Transverse colon (tissue), 4 donors: ENCODE data around the gene ANKS1B. TPM values are rescaled to one million over a fixed set of nuclear protein-coding genes. Genes with fewer than 3 reads are reported as not detected.

Source experiments
- DNase-seq: peaks from one replicate; pipeline ENCODE4 v3.0.0-alpha.2; 2019
- H3K27ac ChIP-seq, 4 donors: fragments of 200-600 bp; sonication (generic); 2 replicates each; pipeline ENCODE4 v1.5.1; 2016 to 2018; ENCODE audit warnings: inconsistent platforms in 4 of 4
- H3K27me3 ChIP-seq: fragments of 200-600 bp; sonication (generic); 2 replicates; pipeline ENCODE4 v1.5.1; 2017; ENCODE audit warnings: inconsistent platforms
- H3K36me3 ChIP-seq, 4 donors: fragments of 200-600 bp; sonication (generic); 2 replicates each; pipeline ENCODE4 v1.5.1; 2017 to 2019; ENCODE audit warnings: inconsistent platforms in 4 of 4
- H3K4me1 ChIP-seq, 4 donors: fragments of 200-600 bp; sonication (generic); 2 replicates each; pipeline ENCODE4 v1.5.1; 2017 to 2020; ENCODE audit warnings: inconsistent platforms in 4 of 4
- H3K4me3 ChIP-seq, 4 donors: fragments of 200-600 bp; sonication (generic); 1 replicate in 1 of 4; 2 replicates in 3 of 4; pipeline versions ENCODE4 v1.5.1 to v1.6.1; 2017 to 2019; ENCODE audit warnings: inconsistent platforms in 4 of 4
- H3K9me3 ChIP-seq, 2 donors: fragments of 200-600 bp; sonication (generic); 2 replicates each; pipeline ENCODE4 v1.5.1; 2017 to 2019; ENCODE audit warnings: inconsistent platforms in 2 of 2
- CTCF ChIP-seq, 5 experiments: fragments of 200-600 bp in 3 of 5; fragments of 450-650 bp in 2 of 5; sonication (generic) in 3 of 5; IDR thresholded peaks; 1 replicate in 2 of 5; 2 replicates in 3 of 5; pipeline ENCODE4 v1.5.1; 2016 to 2017; ENCODE audit warnings: antibody characterized with exemption in 5 of 5, inconsistent platforms in 3 of 5, mild to moderate bottlenecking in 2 of 5, moderate library complexity in 1 of 5
- EP300 ChIP-seq: sonication (generic); formaldehyde crosslinking; IDR thresholded peaks from one replicate; pipeline ENCODE4 v1.6.1; 2017; ENCODE audit warnings: antibody characterized with exemption, low read depth
- POLR2A ChIP-seq: fragments of 450-650 bp; IDR thresholded peaks from one replicate; pipeline ENCODE4 v1.6.1; 2016; ENCODE audit warnings: antibody characterized with exemption, mild to moderate bottlenecking, moderate library complexity
- POLR2AphosphoS5 ChIP-seq, 3 donors: sonication (generic); formaldehyde crosslinking; IDR thresholded peaks; one replicate each; pipeline ENCODE4 v1.6.1; 2016; ENCODE audit warnings: antibody characterized with exemption in 3 of 3
- WGBS, 2 donors: methylation state at CpG; one replicate each; pipeline ENCODE4 v1.1.5; 2018; ENCODE audit warnings: low coverage in 1 of 2; 5-methylcytosine and 5-hydroxymethylcytosine counted together
- in situ Hi-C, 4 donors: fragments of 200-750 bp; cut with MboI; loops; one replicate each; pipeline versions ENCODE4 v1.15.0 to v1.15.1; 2017; ENCODE audit warnings: low sequenced_read_pairs in 3 of 4, low pct_ligation_motif_present in 1 of 4, low pct_unique_long_range_greater_than_20kb in 1 of 4
- intact Hi-C: fragments of 100-400 bp; cut with DNase I; formaldehyde crosslinking; loops from one replicate; pipeline ENCODE4 v1.15.1; 2023; ENCODE audit warnings: low total_unique reads
- total RNA-seq, 4 donors: library from RNA; depleted of rRNA; stranded (reverse); fragments of >200 nt; gene quantifications; one replicate each; pipeline ENCODE4 v1.1.0, GENCODE V29; 2016

Gene ANKS1B
- total RNA-seq, 4 donors from 2014 or later, result 1.4 to 6.4 (median 3.5) TPM; not detected in 1

GRCh38 chr12:98817742-98818141, 1167.0 kb downstream of the ANKS1B start:
- intact Hi-C loops (no loop called here), in situ Hi-C loops (no loop called here)
- WGBS, 2 donors, result 49% methylated on average over 2 of the region's 2 CpGs; no CpG with 5 or more reads in 1 of the 2 donors
- Histone ChIP-seq H3K9me3 (no peaks in the 10 kb centered on the region), H3K36me3 (no peaks in the 10 kb centered on the region), H3K4me3 (no peak overlapping the region), H3K27ac (no peak overlapping the region), H3K4me1 (no peaks in the 10 kb centered on the region), H3K27me3 (no peaks in the 10 kb centered on the region)
- DNase-seq, result no peak
- TF ChIP-seq EP300 (no peak), POLR2A (no peak), CTCF (IDR thresholded peaks at IDR 0.05) (no peak), POLR2AphosphoS5 (IDR thresholded peaks at IDR 0.05) (no peak)

DNA sequence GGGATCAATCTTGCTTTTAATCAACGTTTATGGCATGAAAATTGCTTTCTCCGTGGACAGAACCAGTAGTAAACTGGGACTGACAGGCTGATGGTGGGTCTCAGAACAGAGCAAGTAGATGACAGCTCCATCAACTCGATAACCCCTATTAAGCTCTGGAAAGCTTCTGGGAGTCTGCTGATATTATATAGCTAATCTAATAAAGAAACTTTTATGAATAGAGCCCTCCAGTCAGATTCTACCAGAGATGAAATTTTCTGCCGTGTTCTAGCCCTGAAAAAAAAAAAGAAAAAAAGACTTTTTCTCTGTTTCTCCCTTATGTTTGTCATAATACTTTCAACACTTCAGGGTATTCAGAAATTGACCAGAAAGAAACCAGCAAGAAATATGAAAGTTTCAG, 1168.0 kb downstream of the ANKS1B start:
- H3K27me3 ChIP-seq, result no peaks in the 10 kb centered on the region
- no peak overlapping the region for H3K27ac ChIP-seq
- WGBS, 2 donors, result 50 to 62% methylated on average over 4 of the region's 4 CpGs
- no peaks in the 10 kb centered on the region for H3K9me3 ChIP-seq
- H3K4me1 ChIP-seq, result no peaks in the 10 kb centered on the region
- intact Hi-C loops (no loop called here), in situ Hi-C loops (no loop called here)
- no peaks in the 10 kb centered on the region for H3K36me3 ChIP-seq
- H3K4me3 ChIP-seq, result no peak overlapping the region
- no peak for DNase-seq
- TF ChIP-seq CTCF (IDR thresholded peaks at IDR 0.05), result no peak
- TF ChIP-seq POLR2A, result no peak

GRCh38 chr12:98814254-98814653, 1170.5 kb downstream of the ANKS1B start:
- H3K4me3 ChIP-seq, result no peak overlapping the region
- H3K4me1 ChIP-seq, result no peaks in the 10 kb centered on the region
- H3K27me3 ChIP-seq, result no peaks in the 10 kb centered on the region
- intact Hi-C loops (no loop called here), in situ Hi-C loops (no loop called here)
- 73 to 84% methylated on average over 6 of the region's 6 CpGs for WGBS, 2 donors
- TF ChIP-seq POLR2AphosphoS5 (IDR thresholded peaks at IDR 0.05) (no peak), EP300 (no peak)
- H3K27ac ChIP-seq, result no peak overlapping the region
- no peak for DNase-seq
- no peaks in the 10 kb centered on the region for H3K9me3 ChIP-seq
- H3K36me3 ChIP-seq, result no peaks in the 10 kb centered on the region

GRCh38 chr12:98812225-98812624, 1172.5 kb downstream of the ANKS1B start:
- no peak for DNase-seq
- H3K4me3 ChIP-seq, result no peak overlapping the region
- in situ Hi-C loops (no loop called here), intact Hi-C loops (no loop called here)
- H3K27ac ChIP-seq, result no peak overlapping the region
- H3K36me3 ChIP-seq, result no peaks in the 10 kb centered on the region
- no peaks in the 10 kb centered on the region for H3K4me1 ChIP-seq
- TF ChIP-seq POLR2A, result no peak
- TF ChIP-seq EP300, result no peak
- no peak for TF ChIP-seq CTCF (IDR thresholded peaks at IDR 0.05)
- WGBS, 2 donors, result 57 to 77% methylated on average over 7 of the region's 7 CpGs
- H3K9me3 ChIP-seq, result no peaks in the 10 kb centered on the region
- no peaks in the 10 kb centered on the region for H3K27me3 ChIP-seq

DNA sequence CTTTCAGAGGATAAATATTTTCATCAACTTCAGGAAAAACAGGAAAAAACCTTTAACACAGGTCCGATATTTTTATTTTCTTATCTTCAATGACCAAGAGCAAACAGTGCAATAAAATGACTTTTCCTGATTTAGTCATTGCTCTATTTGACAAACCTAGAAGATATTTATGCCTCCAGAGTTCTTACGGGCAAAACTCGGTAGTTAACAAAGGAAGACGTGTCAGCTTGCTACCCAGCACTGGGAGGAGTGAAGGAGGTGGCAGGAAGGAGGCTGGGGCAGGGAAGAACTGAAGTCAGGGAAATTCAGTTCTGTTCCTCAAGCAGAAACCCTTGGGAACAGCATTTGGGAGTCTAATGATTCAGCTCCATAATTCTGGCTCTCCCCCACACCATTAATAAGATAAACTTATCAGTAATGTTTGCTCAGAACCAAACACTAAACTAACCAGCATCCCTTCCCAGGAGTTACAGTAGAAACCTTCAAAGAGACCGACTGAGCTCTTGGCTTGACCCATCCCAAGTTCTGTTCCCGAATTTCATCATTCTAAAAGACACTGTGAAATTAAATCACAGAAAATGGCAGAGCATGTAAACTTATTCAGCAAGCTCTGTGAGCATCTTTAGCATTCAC, 1176.4 kb downstream of the ANKS1B start:
- in situ Hi-C loops, result no loop called here

More for the DNA sequence above, 1176.4 kb downstream of the ANKS1B start:
- Histone ChIP-seq H3K4me1 (no peaks in the 10 kb centered on the region), H3K4me3 (no peak overlapping the region), H3K9me3 (no peaks in the 10 kb centered on the region), H3K36me3 (no peaks in the 10 kb centered on the region), H3K27ac (no peak overlapping the region), H3K27me3 (no peaks in the 10 kb centered on the region)
- intact Hi-C loops, result no loop called here
- no peak for DNase-seq
- TF ChIP-seq POLR2AphosphoS5 (IDR thresholded peaks at IDR 0.05) (no peak), POLR2A (no peak), EP300 (no peak), CTCF (IDR thresholded peaks at IDR 0.05) (no peak)
- 27 to 34% methylated on average over 6 of the region's 6 CpGs for WGBS, 2 donors
